AG10803 (cell line): Measurements from ENCODE around the gene CCNY.
"Not testable (repeated sequence)": the region's sequence is repeated elsewhere in the genome, so short reads cannot be mapped to it uniquely, and the experiment has no call there.

Experiments
- DNase-seq: peaks from one replicate; pipeline ENCODE4 v3.0.0; 2010; ENCODE audit warnings: low read depth
- H3K4me3 ChIP-seq: 2 replicates; pipeline ENCODE4 v1.5.1; 2011; ENCODE audit warnings: mild to moderate bottlenecking, low read length, control low read depth
- TF ChIP-seq, protein P1 (sequence below): conservative IDR thresholded peaks from 2 replicates; pipeline ENCODE4 v1.5.1; 2011; ENCODE audit warnings: mild to moderate bottlenecking, low read length, control low read depth, inconsistent platforms

CCNY gene

DNA sequence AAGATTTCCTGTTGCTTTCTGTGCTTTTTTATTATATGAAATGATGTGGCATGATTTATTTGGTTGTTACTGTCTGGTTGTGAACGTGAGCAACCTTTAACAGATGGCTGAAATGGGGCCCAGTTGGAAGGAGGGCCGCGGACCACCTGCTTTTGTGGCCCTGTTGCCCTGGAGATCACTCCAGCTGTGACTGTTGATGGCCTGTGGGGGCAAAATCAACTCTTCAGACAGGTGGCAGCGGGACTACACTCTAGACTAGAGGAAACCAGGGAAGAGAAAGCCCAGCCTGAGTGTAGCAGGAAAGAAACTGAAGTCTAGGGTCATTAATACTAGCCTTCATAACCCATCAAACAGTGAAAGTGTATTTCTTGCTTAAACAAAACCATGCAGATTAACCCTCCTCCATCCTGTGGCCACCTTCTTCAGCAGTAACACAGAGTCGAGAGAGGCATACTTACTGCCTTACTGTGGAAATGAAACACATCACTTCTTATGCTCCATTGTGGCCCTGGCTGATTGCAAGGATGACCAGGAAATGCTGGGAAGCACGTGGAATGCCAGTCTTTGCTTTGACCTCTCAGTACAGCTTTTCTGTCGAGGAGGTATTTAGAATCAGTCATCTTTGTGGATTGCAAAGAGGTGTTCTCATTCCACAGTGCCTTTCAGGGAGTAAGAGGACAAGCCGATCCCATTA, 80.5 kb downstream of the CCNY start:
- TF ChIP-seq, protein P1, sequence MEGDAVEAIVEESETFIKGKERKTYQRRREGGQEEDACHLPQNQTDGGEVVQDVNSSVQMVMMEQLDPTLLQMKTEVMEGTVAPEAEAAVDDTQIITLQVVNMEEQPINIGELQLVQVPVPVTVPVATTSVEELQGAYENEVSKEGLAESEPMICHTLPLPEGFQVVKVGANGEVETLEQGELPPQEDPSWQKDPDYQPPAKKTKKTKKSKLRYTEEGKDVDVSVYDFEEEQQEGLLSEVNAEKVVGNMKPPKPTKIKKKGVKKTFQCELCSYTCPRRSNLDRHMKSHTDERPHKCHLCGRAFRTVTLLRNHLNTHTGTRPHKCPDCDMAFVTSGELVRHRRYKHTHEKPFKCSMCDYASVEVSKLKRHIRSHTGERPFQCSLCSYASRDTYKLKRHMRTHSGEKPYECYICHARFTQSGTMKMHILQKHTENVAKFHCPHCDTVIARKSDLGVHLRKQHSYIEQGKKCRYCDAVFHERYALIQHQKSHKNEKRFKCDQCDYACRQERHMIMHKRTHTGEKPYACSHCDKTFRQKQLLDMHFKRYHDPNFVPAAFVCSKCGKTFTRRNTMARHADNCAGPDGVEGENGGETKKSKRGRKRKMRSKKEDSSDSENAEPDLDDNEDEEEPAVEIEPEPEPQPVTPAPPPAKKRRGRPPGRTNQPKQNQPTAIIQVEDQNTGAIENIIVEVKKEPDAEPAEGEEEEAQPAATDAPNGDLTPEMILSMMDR: no peak
- DNase-seq: no peak

DNA sequence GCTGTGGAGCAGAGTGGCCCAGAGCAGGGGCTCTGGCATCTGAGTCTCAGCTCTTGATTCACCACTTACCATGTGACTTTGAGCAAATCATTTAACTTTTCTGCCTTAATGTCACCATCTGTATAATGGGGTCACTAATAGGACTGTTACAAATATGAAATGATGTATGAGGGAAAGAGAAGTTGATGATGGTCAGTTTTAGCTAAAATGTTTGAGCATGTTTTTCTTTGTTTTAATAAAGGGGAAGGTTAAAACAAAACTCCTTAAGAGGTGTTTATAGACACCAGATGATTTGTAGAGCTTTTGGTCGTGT, 81.0 kb downstream of the CCNY start:
- no peak overlapping the region for H3K4me3 ChIP-seq
- no peak for DNase-seq
- TF ChIP-seq, protein P1: no peak

More for the DNA sequence above, 80.5 kb downstream of the CCNY start:
- no peak overlapping the region for H3K4me3 ChIP-seq

DNA sequence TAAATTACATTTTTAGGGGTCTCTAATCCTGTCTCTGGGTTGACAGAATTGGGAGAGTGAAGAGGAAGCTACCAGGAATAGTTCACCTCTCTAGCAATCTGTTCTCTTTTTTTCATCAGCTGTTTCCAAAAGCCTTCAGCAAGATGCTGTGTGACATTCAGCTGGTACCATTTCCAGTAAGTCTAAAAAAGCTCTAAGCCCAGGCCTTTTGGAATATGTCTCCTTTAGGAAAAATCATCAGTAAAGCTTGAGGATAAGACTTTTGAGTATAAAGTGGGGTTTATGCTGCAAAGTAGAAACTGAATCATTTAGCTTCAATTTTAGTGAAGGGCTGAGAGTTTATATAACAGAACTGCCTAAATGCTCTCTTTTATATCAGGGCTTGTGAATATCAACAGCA, 81.5 kb downstream of the CCNY start:
- TF ChIP-seq, protein P1: no peak
- no peak overlapping the region for H3K4me3 ChIP-seq
- no peak for DNase-seq

GRCh38 chr10:35418580-35418979, 82.3 kb downstream of the CCNY start:
- not testable (repeated sequence) for DNase-seq, H3K4me3 ChIP-seq

DNA sequence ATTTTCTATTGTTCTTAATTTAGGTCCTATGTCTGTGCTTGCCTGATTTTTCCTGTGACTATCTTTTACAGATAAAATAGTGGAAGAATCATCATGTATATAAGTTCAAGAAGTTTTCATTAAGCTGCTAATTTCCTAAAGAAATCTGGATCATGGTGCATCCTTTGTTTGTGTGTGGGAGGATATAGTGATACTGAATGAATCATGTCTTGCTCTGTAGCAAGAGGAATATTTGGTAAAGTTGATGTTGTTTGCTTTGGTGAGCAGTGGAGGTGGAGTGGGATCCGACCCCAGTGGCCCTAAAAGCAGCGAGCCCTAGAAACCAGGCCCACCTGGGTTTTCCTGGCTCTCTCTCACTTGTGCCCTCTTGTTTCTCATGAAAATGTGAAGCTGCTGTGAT, 83.7 kb downstream of the CCNY start:
- TF ChIP-seq, protein P1: no peak
- no peak for DNase-seq
- no peak overlapping the region for H3K4me3 ChIP-seq

GRCh38 chr10:35420827-35421552, 84.7 kb downstream of the CCNY start:
- DNase-seq: no peak
- H3K4me3 ChIP-seq: 0 out of 2 replicates have a peak overlapping the region, but pooled peaks have one; percentile 8
- TF ChIP-seq, protein P1: no peak

DNA sequence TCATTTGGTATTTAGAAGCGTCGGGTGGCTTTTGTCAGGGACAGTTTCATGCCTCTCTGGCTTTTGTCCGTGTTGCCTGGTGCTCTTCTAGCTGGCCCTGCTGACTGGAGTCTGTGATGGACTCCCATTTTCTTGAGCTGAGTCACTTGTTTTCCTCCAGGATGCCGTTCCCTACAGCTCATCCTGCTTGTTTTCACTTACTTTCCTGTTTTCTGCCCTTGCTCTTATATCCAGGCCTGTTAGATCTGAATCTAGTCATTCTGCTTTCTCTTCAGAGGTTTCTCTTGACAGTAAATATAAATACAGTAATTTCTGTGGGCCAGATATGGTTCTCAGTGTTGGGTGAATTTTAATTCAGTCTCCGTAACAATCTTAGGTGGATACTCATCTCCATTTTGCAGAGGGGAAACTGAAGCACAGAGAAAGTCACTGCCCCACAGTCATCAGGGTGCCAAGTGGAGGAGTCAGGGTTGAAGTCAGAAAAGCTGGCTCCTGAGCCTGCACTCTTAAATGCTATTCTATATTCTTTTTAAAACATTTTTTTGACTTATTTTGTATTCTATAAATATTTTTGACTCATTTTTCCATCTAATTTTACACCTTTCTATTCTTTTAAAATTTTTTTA, 85.4 kb downstream of the CCNY start:
- peak overlapping the region; percentile 35 for H3K4me3 ChIP-seq
- TF ChIP-seq, protein P1: no peak
- peak; percentile 89 for DNase-seq
